ENCODE results near the gene SH3RF2. TPM values are rescaled to one million over a fixed set of nuclear protein-coding genes. Genes with fewer than 3 reads are reported as not detected.
"Not testable (repeated sequence)": the region's sequence is repeated elsewhere in the genome, so short reads cannot be mapped to it uniquely, and the experiment has no call there.

Gene SH3RF2
- total RNA-seq, 4 donors from 2014 or later, result 19.2 to 97.1 (median 39.1) TPM

DNA sequence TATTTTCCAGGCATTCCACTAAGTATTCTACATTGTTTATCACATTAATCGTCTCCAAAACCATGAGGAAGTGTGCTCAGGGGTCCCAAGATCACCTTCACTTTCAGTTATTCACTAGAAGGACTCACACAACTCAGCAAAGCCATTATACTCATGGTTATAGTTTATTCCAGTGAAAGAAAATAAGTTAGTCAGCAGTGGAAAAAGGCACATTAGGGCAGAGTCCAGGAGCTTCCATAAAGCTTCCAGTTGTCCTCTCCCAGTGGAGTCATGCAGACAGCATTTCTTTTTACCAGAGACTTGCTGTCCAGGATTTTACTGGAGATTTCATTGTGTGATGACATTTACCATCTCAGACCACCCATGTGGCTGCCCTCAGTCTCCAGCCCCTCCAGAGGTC, 51.5 kb downstream of the SH3RF2 start:
- H3K4me1 ChIP-seq, result peaks cover 11 to 34% of the 10 kb centered on the region in 2 donors
- intact Hi-C loops (cut with DNase I; ENCODE audit: low total_unique reads) (no loop called here), in situ Hi-C loops (cut with MboI; ENCODE audit: low sequenced_read_pairs in 4 of 4) (no loop called here)
- no peaks in the 10 kb centered on the region for H3K36me3 ChIP-seq
- ATAC-seq (no peak), DNase-seq (no peak)
- no peaks in the 10 kb centered on the region for H3K27me3 ChIP-seq
- no peaks in the 10 kb centered on the region for H3K9me3 ChIP-seq
- H3K27ac ChIP-seq, result no peak overlapping the region
- TF ChIP-seq, protein P1, sequence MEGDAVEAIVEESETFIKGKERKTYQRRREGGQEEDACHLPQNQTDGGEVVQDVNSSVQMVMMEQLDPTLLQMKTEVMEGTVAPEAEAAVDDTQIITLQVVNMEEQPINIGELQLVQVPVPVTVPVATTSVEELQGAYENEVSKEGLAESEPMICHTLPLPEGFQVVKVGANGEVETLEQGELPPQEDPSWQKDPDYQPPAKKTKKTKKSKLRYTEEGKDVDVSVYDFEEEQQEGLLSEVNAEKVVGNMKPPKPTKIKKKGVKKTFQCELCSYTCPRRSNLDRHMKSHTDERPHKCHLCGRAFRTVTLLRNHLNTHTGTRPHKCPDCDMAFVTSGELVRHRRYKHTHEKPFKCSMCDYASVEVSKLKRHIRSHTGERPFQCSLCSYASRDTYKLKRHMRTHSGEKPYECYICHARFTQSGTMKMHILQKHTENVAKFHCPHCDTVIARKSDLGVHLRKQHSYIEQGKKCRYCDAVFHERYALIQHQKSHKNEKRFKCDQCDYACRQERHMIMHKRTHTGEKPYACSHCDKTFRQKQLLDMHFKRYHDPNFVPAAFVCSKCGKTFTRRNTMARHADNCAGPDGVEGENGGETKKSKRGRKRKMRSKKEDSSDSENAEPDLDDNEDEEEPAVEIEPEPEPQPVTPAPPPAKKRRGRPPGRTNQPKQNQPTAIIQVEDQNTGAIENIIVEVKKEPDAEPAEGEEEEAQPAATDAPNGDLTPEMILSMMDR (IDR thresholded peaks at IDR 0.05 in 4 of 5, conservative IDR thresholded peaks at IDR 0.05 in 1 of 5), result no peak
- TF ChIP-seq POLR2A (IDR thresholded peaks at IDR 0.05), result no peak
- H3K4me3 ChIP-seq, result no peak overlapping the region

DNA sequence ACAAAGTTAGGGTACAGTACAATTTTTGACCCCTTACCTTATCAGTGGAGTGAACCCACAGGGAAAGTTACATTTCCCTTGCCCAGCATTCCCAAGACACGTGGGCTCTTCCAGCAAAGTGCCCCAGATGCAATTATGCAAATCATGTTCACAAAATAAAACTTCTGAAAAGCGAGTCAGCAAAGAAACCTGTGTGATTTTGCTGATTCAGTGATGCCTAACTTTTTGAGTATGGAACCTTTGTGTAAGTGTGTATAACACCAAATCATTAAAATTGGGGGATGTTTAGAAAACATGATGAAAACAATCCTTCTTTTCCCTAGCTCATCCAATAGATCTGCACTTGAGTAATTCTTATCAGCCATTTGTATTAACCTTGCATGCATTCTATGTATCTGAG, 52.6 kb downstream of the SH3RF2 start:
- Histone ChIP-seq H3K27me3 (no peaks in the 10 kb centered on the region), H3K4me3 (no peak overlapping the region), H3K27ac (no peak overlapping the region), H3K4me1 (peaks cover 2 to 23% of the 10 kb centered on the region in 2 donors), H3K9me3 (no peaks in the 10 kb centered on the region), H3K36me3 (no peaks in the 10 kb centered on the region)
- ATAC-seq, result no peak
- no peak for DNase-seq
- intact Hi-C loops (cut with DNase I; ENCODE audit: low total_unique reads) (no loop called here), in situ Hi-C loops (cut with MboI; ENCODE audit: low sequenced_read_pairs in 4 of 4) (no loop called here)
- no peak for TF ChIP-seq POLR2A (IDR thresholded peaks at IDR 0.05)
- TF ChIP-seq, protein P1 (IDR thresholded peaks at IDR 0.05 in 4 of 5, conservative IDR thresholded peaks at IDR 0.05 in 1 of 5), result no peak

DNA sequence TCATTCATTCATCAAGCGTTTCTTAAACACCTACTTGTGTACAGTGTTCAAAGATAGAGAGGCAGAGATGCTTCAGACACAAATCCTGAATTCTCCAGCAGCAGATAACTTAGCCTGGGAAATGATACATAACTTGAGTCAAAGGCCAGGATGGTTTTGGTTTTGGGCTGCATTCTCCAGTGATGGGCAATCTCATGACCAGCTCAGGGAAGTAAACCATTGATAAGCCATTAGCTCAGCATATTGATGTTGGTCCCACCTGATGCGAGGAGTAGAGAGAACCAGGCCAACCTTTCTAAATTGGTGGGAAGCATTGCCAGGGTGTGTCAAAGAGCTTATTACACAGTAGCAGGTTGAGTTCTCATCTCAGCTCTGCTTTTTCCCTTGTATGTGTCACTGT, 53.0 kb downstream of the SH3RF2 start:
- Histone ChIP-seq H3K9me3 (no peaks in the 10 kb centered on the region), H3K27me3 (no peaks in the 10 kb centered on the region), H3K27ac (no peak overlapping the region), H3K4me1 (peaks cover 0 to 19% of the 10 kb centered on the region in 2 donors), H3K36me3 (no peaks in the 10 kb centered on the region), H3K4me3 (no peak overlapping the region)
- no peak for DNase-seq
- in situ Hi-C loops (cut with MboI; ENCODE audit: low sequenced_read_pairs in 4 of 4) (no loop called here), intact Hi-C loops (cut with DNase I; ENCODE audit: low total_unique reads) (no loop called here)
- ATAC-seq, result no peak
- TF ChIP-seq, protein P1 (IDR thresholded peaks at IDR 0.05 in 4 of 5, conservative IDR thresholded peaks at IDR 0.05 in 1 of 5), result no peak
- TF ChIP-seq POLR2A (IDR thresholded peaks at IDR 0.05), result no peak

DNA sequence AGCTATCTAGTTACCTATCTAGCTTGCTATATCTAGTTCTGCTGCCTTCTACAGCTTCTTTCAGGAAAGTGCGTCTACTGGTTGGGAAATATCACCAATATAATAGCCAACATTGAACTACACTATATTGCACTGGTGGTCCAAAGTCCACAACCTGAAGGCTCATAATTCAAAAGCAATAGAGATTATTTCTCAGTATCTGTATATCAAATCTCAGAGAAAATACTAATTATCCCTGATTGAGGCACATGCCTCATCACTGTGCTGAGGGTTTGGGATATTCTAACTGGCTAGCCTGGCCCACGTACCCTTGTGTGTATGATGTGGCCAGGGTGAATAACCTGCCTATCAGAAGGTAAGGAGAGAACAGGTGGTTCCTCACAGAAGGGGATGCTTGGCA, 53.8 kb downstream of the SH3RF2 start:
- intact Hi-C loops (cut with DNase I; ENCODE audit: low total_unique reads) (no loop called here), in situ Hi-C loops (cut with MboI; ENCODE audit: low sequenced_read_pairs in 4 of 4) (no loop called here)
- ATAC-seq (no peak), DNase-seq (no peak)
- Histone ChIP-seq H3K27ac (no peak overlapping the region), H3K4me1 (peaks cover 0 to 12% of the 10 kb centered on the region in 2 donors), H3K36me3 (no peaks in the 10 kb centered on the region), H3K27me3 (no peaks in the 10 kb centered on the region), H3K4me3 (no peak overlapping the region), H3K9me3 (no peaks in the 10 kb centered on the region)
- TF ChIP-seq, protein P1 (IDR thresholded peaks at IDR 0.05 in 4 of 5, conservative IDR thresholded peaks at IDR 0.05 in 1 of 5), result no peak
- TF ChIP-seq POLR2A (IDR thresholded peaks at IDR 0.05), result no peak

DNA sequence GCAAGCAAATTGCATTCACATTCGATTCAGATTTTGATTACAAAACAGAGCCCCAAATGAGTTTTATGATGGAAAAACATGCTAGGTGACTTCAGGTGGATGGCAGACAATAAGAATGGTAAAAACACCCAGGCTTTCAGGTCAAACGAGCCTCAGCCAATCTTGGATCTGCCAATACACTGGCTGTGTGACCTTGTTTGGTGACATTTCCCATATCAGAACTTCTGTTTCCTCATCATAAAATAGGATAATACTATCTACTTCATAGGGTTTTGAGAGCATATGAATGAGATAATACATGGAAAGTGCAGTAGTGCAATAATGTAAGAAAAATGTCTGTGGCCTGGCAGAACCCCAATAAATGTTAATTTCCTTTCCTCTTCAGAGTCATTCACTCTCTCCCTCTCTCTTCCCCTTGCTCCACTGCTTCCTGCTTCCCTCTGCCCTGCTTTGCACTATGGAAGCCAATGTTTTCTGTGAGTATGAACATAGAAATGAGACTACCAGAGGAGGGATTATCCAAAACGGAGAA, 54.7 kb downstream of the SH3RF2 start:
- no peak for DNase-seq
- Histone ChIP-seq H3K9me3 (no peaks in the 10 kb centered on the region), H3K27me3 (no peaks in the 10 kb centered on the region), H3K36me3 (no peaks in the 10 kb centered on the region), H3K27ac (no peak overlapping the region), H3K4me1 (peaks cover 0 to 12% of the 10 kb centered on the region in 2 donors), H3K4me3 (no peak overlapping the region)
- intact Hi-C loops (cut with DNase I; ENCODE audit: low total_unique reads), result no loop called here
- in situ Hi-C loops (cut with MboI; ENCODE audit: low sequenced_read_pairs in 4 of 4), result no loop called here
- no peak for TF ChIP-seq POLR2A (IDR thresholded peaks at IDR 0.05)
- TF ChIP-seq, protein P1 (IDR thresholded peaks at IDR 0.05 in 4 of 5, conservative IDR thresholded peaks at IDR 0.05 in 1 of 5), result no peak
- ATAC-seq, result no peak

DNA sequence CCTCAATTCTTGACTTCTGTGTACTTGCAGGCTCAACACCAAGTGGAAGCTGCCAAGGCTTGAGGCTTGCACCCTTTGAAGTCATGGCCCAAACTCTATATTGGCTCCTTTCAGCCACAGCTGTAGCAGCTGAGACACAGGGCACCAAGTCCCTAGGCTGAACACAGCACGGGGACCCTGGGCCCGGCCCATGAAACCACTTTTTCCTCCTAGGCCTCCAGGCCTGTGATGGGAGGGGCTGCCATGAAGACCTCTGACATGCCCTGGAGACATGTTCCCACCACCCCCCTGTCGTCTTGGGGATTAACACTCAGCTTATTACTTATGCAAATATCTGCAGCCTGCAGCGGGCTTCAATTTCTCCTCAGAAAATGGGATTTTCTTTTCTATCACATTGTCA, 57.2 kb downstream of the SH3RF2 start:
- DNase-seq; ATAC-seq; H3K27me3 ChIP-seq; H3K27ac ChIP-seq; H3K36me3 ChIP-seq; H3K9me3 ChIP-seq; in situ Hi-C loops (cut with MboI; ENCODE audit: low sequenced_read_pairs in 4 of 4); H3K4me3 ChIP-seq; intact Hi-C loops (cut with DNase I; ENCODE audit: low total_unique reads): not testable (repeated sequence)
- peaks cover 0 to 12% of the 10 kb centered on the region in 2 donors for H3K4me1 ChIP-seq
